Hematopoietic multipotent progenitor cell treated with erythropoietin and hydrocortisone succinate and interleukin-3 and kit ligand, for 4 days (in vitro differentiated cells): ENCODE results near the gene USP15.
"Not testable (repeated sequence)": the region's sequence is repeated elsewhere in the genome, so short reads cannot be mapped to it uniquely, and the experiment has no call there.

Experiments
- DNase-seq: peaks from one replicate; pipeline ENCODE4 v3.0.0-alpha.2; 2015

The USP15 gene

DNA sequence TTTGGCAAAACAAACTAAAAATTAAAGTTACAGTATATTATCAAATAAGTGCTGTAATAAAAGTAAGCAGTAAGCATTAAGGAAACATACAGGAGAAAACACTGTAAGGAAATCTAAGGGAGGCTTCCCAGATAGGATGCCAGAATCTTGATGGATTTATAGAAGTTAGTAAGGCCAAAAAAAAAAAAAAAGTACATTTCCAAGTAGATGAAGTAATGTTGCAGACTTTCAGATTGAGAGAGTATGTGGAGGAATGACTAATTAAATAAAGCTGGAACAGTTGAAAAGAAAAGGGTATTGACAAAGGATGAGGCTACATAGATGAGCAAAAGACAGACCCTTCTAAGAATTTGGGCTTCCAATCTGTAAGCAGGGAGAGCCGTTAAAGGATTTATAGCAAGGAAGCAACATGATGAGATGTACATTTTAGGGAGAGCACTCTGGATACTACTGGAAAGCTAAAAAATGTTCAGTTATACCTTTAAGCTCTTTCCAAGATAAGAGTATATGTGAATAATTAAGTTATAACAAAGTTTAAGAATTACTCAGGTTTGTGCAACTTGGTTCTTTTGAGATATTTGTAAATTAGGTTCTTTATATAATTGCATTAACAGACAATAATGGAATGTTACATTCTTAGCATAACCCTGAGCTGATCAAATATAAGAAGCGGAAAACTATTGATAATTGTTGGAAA lies 119.0 kb downstream of the USP15 start:
- DNase-seq: no peak

DNA sequence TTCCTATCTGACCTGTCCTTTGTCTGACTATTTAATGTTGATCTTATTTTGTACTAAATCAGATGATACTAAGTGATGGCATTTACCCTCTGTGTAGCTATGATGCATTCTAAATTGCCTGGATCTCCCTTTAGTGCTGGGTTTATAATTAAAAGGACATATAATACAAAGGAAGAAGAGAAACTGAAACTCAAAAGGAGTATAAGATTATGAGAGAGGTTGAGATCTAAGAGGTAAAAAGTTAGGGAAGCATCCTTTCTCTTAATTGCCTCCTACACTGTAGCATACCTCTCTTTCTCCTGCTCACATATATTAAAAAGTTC lies 119.5 kb downstream of the USP15 start:
- no peak for DNase-seq

DNA sequence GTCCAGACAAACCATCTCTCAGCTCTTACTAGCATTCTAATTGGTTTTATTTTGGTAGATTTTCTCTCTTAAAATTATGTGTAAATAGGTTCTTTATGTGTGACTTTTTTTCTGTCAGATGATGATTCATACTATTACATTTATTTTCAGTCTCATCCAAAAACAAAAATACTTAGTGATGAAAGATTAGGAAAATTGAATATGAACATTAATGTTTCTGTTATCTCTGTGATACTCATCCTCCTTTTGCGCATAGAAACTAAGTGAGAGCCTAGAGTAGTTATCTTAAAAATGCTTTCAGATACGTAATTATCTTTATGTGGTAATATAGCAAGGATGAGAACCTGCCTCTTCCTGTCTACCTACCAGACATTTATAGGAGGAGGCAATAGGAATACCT lies 122.3 kb downstream of the USP15 start:
- DNase-seq: no peak

DNA sequence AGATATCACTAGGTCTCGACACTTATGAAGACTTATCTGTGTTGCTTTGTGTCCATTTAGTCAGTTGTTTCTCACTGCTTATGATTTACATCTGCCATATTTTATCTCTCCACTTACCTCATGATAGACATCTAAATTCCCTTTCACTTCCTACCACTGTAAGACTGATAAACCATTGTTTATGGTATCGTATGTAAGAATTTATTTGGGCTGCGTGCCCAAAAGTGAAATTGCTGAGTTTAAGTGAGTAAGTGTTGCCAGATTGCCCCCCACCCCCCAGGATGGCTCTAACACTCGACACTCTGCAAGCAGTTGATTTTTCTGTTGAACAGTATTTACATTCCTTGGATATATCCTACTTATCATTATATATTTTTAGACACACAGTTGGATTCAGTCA lies 136.5 kb downstream of the USP15 start:
- DNase-seq: no peak

DNA sequence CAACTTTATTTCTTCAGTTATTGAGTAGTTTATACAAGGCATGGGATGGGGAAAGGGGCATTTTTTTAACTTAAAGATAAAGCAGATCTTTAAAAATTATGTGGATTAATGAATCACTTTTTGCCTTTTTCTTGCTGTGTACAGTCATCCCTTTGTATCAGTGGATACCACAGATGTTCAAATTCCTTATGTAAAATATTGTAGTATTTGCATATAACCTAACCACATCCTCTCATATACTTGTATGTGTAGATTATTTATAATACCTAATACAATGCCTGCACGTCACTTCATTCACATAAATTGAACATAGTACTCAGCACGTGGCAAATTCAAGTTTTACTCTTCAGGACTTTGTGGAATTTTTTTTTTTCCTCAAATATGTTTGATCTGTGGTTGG lies 139.9 kb downstream of the USP15 start:
- no peak for DNase-seq

DNA sequence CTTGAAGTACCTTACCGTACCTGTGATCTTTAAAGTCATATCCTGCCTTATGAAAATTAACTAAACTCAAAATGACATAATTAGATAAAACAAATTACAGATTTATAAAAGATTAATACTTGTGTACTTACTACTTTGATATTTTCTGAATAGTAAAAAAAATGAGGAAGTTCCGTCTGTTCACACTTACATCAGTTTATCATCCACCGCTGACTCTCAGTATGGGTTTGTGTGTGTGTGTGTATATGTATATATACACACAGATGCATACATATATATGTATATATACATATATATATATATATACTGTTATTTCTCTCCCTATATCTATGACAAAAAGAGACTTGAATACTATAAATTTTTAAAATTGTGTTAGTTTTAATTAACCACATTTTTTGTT lies 141.4 kb downstream of the USP15 start:
- DNase-seq: peak; percentile 56

DNA sequence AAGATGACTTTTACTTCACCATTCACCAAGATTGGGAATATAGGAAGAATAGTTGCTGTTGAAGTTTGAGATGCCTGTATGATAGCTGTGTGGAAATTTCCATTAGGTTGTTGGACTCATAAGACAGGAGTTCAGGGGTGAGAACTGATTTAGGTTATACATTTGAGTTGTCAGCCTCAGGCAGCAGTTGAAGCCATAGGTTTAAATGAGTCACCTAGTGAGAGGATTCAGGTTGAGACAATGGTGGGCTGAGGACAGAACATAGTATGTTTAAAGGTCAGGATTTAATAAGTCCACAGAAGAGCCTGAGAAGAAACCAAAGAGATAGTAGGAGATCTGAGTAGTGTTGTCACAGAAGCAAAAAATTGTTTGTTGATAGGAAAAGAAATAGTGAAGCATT lies 142.8 kb downstream of the USP15 start:
- no peak for DNase-seq

DNA sequence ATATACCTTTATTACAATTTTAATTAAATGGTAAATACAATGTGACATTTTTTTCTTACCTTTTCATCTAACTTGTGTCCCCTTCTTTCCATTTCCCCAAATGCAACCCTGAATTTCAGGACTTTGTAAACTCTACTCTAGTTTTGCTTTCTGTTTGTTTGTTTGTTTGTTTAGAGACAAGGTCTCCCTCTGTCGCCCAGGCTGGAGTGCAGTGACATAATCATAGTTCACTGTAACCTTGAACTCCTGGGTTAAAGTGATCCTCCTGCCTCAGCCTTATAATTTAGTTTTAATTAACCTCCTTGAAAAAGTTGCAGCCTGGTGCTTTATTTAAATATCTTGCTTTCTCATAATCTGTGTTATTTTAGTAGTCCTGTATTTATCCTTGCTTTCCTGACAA lies 147.4 kb downstream of the USP15 start:
- no peak for DNase-seq

DNA sequence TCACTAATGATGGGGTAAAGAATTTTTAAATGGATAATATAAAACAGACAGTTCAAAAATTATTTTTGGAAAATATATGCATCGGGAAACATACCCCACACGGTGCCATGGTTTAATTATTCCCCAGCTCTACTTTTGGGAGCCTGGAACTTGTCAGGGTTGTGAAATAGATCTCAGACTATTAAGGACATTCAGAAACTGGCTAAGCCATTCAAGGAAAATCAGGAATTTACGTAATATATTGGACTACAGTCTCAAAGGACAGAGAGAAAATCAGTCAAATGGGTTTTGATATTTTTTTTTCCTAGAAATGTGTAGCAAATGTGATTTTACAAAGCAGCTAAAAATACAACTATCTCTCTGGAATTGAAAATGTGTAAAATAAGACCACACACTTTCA lies 148.9 kb downstream of the USP15 start:
- DNase-seq: no peak

DNA sequence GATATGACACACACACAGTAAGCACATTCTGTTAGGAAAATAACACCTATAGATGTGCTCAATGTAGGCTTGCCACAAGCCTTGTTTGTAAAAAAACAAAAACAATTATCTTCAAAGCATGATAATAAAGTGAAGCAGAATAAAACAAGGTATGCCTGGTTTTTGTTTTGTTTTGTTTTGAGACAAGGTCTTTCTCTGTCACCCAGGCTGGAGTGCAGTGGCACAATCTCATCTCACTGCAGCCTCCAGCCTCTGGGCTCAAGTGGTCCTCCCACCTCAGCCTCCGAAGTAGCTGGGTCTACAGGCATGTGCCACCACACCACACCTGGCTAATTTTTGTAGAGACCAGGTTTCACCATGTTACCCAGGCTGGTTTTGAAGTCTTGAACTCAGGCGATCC lies 154.0 kb downstream of the USP15 start:
- DNase-seq: no peak

DNA sequence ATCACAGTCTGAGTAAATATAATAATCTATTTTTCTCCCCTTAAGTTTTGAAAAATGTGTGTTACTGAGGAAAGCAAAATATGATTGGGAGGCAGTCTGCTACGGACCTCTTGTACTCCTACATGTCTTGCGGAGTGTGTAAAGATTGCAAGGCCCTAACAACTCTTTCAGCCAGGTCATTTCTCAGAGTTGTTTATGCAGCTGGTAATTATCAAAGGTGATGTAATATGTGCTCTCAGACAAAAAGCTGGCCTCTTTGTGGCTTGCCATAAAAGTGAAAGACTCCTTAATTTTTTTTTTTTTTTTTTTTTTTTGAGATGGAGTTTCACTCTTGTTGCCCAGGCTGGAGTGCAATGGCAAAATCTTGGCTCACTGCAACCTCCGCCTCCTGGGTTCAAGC lies 165.9 kb downstream of the USP15 start:
- no peak for DNase-seq

DNA sequence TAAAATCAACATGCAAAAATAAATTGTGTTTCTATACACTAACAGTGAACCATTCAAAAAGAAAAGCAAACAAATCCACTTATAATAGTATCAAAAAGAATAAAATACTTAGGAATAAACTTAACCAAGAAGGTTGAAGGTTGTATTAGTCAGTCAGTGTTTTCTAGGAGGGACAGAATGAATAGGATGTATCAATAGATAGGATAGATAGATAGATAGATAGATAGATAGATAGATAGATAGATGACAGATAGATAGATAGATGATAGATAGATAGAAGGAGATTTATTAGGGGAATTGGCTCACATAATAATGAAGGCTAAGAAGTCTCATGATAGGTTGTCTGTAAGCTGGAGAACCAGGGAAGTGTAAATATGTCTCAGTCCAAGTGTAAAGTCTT lies 169.3 kb downstream of the USP15 start:
- no peak for DNase-seq

DNA sequence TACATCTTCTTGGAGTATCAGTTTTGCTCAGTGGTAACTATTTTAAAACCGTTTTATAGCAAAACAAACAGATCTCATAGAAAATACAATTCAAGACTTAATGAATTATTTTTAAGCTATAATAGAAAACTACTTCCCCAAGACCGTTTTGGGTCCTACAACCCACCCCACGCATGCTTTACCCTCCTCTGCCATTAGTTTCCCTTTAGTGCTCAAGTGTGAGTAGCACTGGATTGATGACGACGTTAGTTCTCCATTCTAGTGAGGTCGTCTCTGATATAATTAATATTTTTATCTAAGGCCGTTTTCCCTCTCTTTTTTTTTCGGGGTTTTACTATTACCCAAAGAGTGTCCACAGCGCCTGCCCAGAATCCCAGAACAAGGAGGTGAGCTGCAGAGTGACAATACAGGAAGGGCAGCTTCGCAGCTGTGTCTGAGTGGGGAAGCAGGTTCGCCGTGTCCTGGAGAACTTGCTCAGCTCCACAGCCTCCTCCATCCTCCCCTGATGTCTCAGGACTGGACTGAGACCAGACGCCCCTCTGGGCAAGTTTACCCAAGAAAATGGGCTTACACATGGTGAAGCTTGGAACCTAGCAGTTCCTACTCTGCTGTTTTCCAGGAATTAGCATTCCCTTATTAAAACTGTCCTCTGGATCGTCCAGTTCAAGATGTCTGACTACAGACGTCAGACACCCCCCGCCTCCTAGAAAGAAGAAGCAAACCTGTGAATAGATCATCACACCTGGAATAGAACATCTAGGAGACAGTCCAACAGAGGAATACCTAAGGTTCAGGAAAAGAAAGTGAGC lies 174.5 kb downstream of the USP15 start:
- peak; percentile 49 for DNase-seq

DNA sequence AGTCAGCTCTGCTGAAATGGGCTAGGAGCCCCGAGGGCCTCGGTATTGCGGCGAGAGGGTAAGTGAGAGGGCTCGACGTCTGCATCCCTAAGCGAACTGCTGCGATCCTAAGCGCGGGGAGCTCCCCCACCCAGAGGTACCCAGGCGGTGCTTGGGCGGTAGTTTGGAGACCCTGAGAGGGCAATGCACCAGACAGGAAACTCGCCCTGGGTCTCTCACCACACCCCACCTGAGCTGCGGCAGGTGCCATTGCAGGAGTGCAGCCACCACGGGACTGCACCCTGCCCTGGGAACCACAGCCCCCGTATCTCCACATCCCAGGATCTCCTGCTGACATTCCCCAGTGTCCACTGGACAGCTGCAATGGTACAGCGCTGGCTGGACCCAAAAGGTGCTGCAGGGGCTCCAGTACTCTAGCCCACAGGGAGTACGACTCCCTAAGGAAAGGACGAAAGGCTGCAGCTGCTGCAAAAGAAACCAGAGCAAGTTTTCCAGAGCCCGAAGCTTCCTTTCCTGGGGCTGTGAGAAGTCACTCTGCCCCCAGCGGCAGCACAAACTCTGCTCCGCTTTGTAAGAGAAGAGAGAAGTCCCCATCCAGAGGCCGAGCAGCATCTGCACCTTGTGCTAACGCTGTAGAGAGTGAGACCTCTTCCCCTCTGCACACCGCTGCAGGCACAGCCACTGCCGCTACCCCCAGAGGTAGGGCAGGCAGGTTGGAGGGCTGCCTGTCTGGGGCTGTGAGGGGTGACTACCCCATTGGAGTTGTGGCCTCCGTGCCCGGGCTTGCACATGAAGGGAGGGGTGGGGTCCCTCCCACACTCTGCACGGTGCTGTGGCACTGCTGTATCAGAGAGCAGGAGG lies 175.3 kb downstream of the USP15 start:
- peak; percentile 92 for DNase-seq

DNA sequence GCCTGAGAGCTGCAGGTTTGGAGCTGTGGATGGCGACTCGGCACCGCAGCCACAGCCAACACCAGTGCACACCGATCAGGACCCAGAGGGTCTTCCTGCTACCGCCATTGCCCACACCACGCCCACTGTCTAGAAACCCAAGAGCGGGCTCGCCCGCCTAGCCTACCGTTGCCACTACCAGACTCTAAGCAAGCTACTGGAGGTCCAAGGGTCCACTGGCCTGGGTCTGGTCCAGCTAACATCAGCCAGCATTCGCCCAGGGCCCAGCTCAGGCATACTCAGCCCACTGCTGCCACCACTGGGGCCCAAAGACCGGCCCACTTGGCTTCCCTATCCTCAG lies 175.9 kb downstream of the USP15 start:
- no peak for DNase-seq

DNA sequence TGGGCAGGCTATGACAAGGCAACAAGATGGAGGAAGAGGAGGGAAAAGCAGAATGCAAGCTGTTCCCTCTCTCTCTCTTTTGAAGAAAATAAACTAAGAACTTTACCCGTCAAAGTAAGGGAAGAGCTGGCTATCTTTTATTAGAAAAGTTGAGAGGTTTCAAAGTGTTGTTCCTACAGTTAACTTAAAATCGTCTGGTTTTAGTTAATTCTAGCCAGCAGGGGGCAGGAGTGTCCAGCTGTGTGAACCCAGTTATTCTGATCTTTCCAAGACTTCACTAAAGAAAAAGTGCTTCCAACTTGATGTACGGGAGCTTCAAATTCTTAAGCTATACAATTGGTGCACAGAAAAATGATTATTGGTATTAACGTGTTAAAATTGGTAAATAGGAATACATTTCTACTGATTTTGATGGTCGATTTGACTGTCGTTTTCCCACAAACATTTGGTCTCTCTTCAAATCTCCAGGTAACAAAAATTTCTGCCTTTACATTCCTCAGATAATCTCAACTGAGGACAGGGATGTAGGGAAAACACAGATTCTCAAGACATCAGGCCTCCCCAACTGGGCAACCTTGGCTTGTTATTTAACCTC lies 178.0 kb downstream of the USP15 start:
- peak; percentile 84 for DNase-seq

DNA sequence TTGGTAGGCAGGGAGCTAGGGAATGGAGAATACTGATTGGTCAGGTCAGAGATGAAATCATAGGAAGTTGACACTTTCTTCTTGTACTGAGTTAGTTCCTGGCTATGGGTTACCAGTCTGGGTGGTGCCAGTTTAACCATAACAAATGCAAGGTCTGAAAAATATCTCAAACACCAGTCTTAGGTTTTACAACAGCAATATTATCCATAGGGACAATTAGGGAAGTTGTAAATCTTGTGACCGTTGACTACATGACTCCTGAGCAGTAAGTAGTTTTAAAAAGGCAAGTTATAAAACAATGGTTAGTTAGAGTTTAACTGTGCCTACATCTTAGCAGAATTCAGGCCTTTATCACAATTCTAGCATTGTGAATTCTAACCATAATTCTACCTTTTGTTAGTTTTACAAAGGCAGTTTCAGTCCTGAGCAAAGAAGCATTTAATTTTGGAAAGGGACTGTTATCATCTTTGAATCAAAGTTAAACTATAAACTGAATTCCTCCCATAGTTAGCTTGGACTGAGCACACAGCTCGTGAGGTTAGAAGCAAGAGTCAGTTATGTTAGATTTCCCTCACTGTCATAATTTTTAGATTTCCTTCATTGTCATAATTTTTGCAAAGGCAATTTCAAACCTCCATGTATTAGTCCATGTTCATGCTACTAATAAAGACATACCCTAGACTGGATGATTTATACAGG lies 186.7 kb downstream of the USP15 start:
- no peak for DNase-seq

DNA sequence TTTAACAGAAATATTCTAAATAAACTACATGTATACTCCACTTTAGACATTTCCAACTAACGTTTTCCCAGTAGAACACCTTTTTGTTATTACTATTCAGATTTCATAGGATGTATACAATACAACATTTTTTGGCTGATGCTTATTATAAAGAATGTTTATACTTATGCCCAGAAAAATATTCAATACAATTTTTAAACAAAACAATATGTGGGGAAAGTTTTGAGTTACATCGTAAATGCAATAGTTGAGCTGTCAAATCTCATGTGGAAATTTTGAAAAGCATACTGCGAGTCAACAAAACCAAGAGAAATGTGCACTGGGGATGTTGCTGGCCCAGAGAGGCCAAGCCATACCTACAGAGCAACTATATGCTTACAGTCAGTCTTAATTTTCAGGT lies 188.2 kb downstream of the USP15 start:
- no peak for DNase-seq

DNA sequence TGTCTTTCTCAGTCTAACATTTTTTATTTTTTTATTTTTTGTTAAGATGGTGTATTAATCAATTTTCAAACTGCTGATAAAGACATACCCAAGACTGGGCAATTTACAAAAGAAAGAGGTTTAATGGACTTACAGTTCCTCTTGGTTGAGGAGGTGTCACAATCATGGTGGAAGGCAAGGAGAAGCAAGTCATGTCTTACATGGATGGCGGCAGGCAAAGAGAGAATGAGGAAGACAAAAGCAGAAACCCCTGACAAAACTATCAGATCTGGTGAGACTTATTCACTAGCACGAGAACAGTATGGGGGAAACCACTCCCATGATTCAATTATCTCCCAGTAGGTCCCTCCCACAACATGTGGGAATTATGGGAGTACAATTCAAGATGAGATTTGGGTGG lies 195.2 kb downstream of the USP15 start:
- not testable (repeated sequence) for DNase-seq

DNA sequence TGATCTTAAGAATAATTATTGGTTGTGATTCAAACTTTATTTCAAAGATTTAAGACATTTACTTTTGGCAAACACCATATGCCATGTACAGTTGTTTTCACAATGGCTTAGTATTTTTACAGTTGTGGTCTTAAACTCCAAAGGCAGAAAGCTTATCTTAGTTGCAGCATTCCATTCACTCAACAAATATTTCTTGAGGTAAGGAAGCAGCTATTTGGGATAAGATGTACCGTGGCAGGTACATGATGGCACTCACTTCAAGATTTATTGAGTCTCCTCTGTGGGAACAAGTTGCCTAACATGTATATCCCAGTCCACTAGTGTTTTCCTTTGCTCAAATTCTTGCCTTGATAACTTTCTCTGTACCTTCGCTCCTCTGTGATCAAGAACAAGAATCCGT lies 198.4 kb downstream of the USP15 start:
- no peak for DNase-seq

DNA sequence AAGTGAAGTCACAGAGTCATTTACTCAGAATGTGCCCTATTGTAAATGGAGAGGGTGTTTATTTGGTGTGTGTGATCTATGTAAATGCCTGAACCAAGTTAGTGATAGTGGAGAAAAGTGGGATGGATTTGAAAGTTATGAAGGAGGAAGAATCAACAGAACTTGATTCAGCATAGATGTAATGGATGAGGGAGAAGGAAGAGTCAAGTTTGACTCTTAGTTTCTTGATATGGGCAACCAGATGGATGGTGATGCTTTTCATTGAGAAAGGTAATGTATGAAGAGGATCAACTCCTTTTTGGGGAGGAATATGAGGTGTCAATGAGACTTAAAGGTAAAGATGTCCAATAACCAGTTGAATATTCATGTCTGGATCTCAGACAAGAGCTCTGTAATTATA lies 199.8 kb downstream of the USP15 start:
- no peak for DNase-seq

DNA sequence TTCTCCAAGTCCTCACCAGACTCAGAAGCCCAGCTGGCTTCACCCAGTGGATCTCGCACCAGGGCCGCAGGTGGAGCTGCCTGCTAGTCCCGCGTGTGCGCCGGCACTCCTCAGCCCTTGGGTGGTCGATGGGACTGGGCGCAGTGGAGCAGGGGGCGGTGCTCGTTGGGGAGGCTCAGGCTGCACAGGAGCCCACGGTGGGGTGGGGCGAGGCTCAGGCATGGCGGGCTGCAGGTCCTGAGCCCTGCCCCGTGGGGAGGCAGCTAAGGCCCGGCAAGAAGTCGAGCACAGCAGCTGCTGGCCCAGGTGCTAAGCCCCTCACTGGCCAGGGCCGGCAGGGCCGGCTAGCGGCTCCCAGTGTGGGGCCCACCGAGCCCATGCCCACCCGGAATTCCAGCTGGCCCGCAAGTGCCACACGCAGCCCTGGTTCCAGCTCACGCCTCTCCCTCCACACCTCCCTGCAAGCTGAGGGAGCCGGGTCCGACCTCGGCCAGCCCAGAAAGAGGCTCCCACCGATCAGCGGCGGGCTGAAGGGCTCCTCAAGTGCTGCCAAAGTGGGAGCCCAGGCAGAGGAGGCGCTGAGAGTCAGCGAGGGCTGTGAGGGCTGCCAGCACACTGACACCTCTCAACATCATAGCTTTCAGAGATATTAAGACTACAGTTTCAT lies 201.1 kb downstream of the USP15 start:
- not testable (repeated sequence) for DNase-seq
